PC-3 (cell line): ENCODE measurements around the gene RPL13A. TPM values are rescaled to one million over a fixed set of nuclear protein-coding genes. Genes with fewer than 3 reads are reported as not detected.

ENCODE experiments used
- ATAC-seq: fragments of 200-7000 bp; cut with Tn5 transposase; 2 replicates; pipeline ENCODE4 v1.9.1; 2020; ENCODE audit warnings: mild to moderate bottlenecking, moderate library complexity
- BruUV-seq: library from RNA; stranded (reverse); fragments of 400-500 nt; replicated peaks from 2 replicates; lab custom pipeline; 2021; lab: Mats Ljungman, UMichigan
- CTCF ChIA-PET: fragments of 300-600 bp; sonication (Branson Sonifier 250); formaldehyde crosslinking; loops from one replicate; lab custom pipeline; 2022; ENCODE audit warnings: antibody characterized with exemption; lab: Charles Lee
- POLR2A ChIA-PET: fragments of 300-600 bp; sonication (Branson Sonifier 250); formaldehyde crosslinking; loops from one replicate; lab custom pipeline; 2022; ENCODE audit warnings: antibody characterized with exemption; ENCODE audit not compliant: unreplicated experiment; lab: Charles Lee
- DNase-seq: peaks from one replicate; pipeline ENCODE4 v3.0.0-alpha.2; 2015
- H2AFZ ChIP-seq: fragments of 300-600 bp; sonication (generic); 2 replicates; pipeline ENCODE4 v1.6.0; 2016; ENCODE audit warnings: antibody characterized with exemption, low read length
- H3F3A ChIP-seq: fragments of 300-600 bp; sonication (generic); one replicate; pipeline ENCODE4 v1.6.0; 2017; ENCODE audit warnings: antibody characterized with exemption, low read length, control low read depth, mild to moderate bottlenecking; ENCODE audit not compliant: unreplicated experiment
- H3K27ac ChIP-seq: fragments of 300-600 bp; sonication (generic); 2 replicates; pipeline ENCODE4 v1.5.1; 2016; ENCODE audit warnings: mild to moderate bottlenecking, low read length
- H3K27me3 ChIP-seq: fragments of 300-600 bp; sonication (generic); 2 replicates; pipeline ENCODE4 v1.6.1; 2016; ENCODE audit warnings: low read length, mixed read lengths
- H3K36me3 ChIP-seq: fragments of 300-600 bp; sonication (generic); 2 replicates; pipeline ENCODE4 v1.6.1; 2016; ENCODE audit warnings: low read depth, mixed run types, low read length, mixed read lengths
- H3K4me1 ChIP-seq: fragments of 300-600 bp; sonication (generic); 2 replicates; pipeline ENCODE4 v1.5.1; 2016; ENCODE audit warnings: low read length; ENCODE audit not compliant: insufficient read depth
- H3K4me2 ChIP-seq: fragments of 300-600 bp; sonication (generic); 2 replicates; pipeline ENCODE4 v1.6.0; 2016; ENCODE audit warnings: low read length
- H3K4me3 ChIP-seq: fragments of 300-600 bp; sonication (generic); 2 replicates; pipeline ENCODE4 v1.5.1; 2016; ENCODE audit warnings: mild to moderate bottlenecking, low read length, mixed read lengths
- H3K79me2 ChIP-seq: fragments of 300-600 bp; sonication (generic); 2 replicates; pipeline ENCODE4 v1.6.1; 2017; ENCODE audit warnings: low read length, mixed read lengths
- H3K9ac ChIP-seq: fragments of 300-600 bp; sonication (generic); 2 replicates; pipeline ENCODE4 v1.6.0; 2016; ENCODE audit warnings: mild to moderate bottlenecking, low read length
- H3K9me2 ChIP-seq: fragments of 300-600 bp; sonication (generic); replicated peaks from 2 replicates; pipeline ENCODE4 v1.6.1; 2016; ENCODE audit warnings: mixed run types, low read length, mixed read lengths
- H3K9me3 ChIP-seq: fragments of 300-600 bp; sonication (generic); 2 replicates; pipeline ENCODE4 v1.6.1; 2016; ENCODE audit warnings: low read length, mixed read lengths
- H4K20me1 ChIP-seq: fragments of 300-600 bp; sonication (generic); 2 replicates; pipeline ENCODE4 v1.6.1; 2016; ENCODE audit warnings: low read length, mixed read lengths
- EZH2 ChIP-seq: fragments of 300-600 bp; sonication (generic); IDR thresholded peaks from one replicate; pipeline ENCODE4 v1.6.1; 2017; ENCODE audit warnings: antibody characterized with exemption, mild to moderate bottlenecking, low read length; ENCODE audit not compliant: unreplicated experiment
- EZH2phosphoT487 ChIP-seq: fragments of 300-600 bp; sonication (generic); IDR thresholded peaks from 2 replicates; pipeline ENCODE4 v1.6.1; 2018; ENCODE audit warnings: mild to moderate bottlenecking, antibody characterized with exemption, low read length, borderline replicate concordance
- intact Hi-C: fragments of 100-400 bp; cut with micrococcal nuclease; formaldehyde crosslinking; loops from 2 replicates; pipeline ENCODE4 v1.9.0; 2023
- total RNA-seq: library from RNA; depleted of rRNA; stranded (reverse); fragments of >200 nt; gene quantifications from 2 replicates; pipeline ENCODE4 v1.2.3, GENCODE V29; 2014
- TF ChIP-seq, protein P1 (sequence below): fragments of 300-600 bp; sonication (generic); conservative IDR thresholded peaks from 2 replicates; pipeline ENCODE4 v1.5.1; 2017; ENCODE audit warnings: antibody characterized with exemption, low read depth, mild to moderate bottlenecking, low read length

The RPL13A gene
- total RNA-seq, 1 experiment from 2014 or later, result 3,023 TPM

DNA sequence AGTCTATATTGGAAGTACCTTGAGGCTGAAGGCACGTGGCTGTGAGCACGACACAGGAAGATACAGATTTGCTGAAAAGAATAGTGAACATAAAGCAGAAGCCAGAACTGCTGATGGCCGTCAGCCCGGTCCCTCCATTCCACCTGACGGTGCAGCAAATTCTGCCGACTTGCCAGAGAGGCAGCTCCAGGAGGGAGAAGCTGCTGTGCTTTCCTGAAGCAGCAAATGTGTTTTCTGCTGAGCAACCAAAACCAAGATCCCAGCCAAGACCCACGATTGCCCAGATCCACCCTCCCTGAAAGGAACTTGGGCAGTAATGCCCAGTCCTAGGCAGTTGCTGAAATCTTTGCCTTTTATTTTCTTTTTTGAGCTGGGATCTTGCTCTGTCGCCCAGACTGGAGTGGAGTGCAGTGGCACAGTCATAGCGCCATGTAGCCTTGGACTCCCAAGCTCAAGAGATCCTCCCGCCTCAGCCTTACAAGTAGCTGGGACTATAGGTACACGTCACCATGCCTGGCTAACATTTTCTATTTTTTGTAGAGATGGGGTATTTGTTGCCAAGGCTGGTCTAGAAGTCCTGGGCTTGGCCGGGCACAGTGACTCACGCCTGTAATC, 33.4 kb downstream of the RPL13A start:
- H3K4me2 ChIP-seq, result no peak overlapping the region
- no peaks in the 10 kb centered on the region for H3K36me3 ChIP-seq
- H4K20me1 ChIP-seq, result no peaks in the 10 kb centered on the region
- H3K4me3 ChIP-seq, result no peak overlapping the region
- H3F3A ChIP-seq, result no peaks in the 10 kb centered on the region
- H3K9me2 ChIP-seq, result no peaks in the 10 kb centered on the region
- no peak overlapping the region for H2AFZ ChIP-seq
- no peaks in the 10 kb centered on the region for H3K79me2 ChIP-seq
- intact Hi-C loops, result no loop called here
- no peak for ATAC-seq
- no peak for DNase-seq
- ChIA-PET CTCF (no interaction called here), POLR2A (no interaction called here)
- no peak overlapping the region for H3K27ac ChIP-seq
- TF ChIP-seq EZH2phosphoT487 (no peak), EZH2 (no peak)
- TF ChIP-seq, protein P1, sequence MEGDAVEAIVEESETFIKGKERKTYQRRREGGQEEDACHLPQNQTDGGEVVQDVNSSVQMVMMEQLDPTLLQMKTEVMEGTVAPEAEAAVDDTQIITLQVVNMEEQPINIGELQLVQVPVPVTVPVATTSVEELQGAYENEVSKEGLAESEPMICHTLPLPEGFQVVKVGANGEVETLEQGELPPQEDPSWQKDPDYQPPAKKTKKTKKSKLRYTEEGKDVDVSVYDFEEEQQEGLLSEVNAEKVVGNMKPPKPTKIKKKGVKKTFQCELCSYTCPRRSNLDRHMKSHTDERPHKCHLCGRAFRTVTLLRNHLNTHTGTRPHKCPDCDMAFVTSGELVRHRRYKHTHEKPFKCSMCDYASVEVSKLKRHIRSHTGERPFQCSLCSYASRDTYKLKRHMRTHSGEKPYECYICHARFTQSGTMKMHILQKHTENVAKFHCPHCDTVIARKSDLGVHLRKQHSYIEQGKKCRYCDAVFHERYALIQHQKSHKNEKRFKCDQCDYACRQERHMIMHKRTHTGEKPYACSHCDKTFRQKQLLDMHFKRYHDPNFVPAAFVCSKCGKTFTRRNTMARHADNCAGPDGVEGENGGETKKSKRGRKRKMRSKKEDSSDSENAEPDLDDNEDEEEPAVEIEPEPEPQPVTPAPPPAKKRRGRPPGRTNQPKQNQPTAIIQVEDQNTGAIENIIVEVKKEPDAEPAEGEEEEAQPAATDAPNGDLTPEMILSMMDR, result no peak
- no peaks in the 10 kb centered on the region for H3K27me3 ChIP-seq
- H3K4me1 ChIP-seq, result no peaks in the 10 kb centered on the region
- H3K9me3 ChIP-seq, result no peaks in the 10 kb centered on the region
- no peak overlapping the region for H3K9ac ChIP-seq
- no TSS peak for BruUV-seq

DNA sequence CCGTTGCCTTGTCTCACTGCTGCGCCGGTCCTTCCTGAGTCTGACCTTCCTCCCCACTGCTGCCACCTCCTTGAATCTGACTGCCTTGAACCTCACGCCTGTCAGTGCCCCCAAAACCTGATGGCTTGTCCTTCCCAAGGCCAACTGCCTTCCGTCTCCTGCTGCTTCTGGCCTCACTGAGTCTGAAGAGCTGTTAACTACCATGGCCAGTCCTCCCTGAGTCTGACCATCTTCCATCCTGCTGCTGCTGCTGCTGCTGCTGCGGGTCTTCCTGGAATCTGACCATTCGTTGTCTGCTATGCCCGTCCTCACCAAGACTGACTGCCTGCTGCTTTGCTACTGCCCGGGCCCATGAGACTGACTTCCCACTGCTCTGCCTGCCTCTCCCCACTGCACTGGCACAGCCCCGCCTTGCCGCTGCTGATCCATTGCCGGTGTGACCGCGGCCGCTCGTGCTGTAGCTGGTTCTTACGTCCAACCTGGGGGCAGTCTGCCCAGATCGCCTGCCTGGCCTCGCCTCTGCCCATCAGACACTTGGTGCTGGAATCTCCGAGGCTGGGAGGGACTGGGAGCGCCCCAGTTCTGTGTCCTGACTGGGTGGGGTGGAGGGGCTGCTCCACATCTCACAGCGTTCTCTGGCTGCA, 37.5 kb downstream of the RPL13A start:
- Histone ChIP-seq H4K20me1 (no peaks in the 10 kb centered on the region), H3K9ac (no peak overlapping the region), H3F3A (no peaks in the 10 kb centered on the region), H3K4me3 (no peak overlapping the region), H3K9me2 (no peaks in the 10 kb centered on the region), H2AFZ (no peak overlapping the region), H3K79me2 (no peaks in the 10 kb centered on the region), H3K9me3 (no peaks in the 10 kb centered on the region), H3K4me2 (no peak overlapping the region), H3K27me3 (no peaks in the 10 kb centered on the region), H3K27ac (no peak overlapping the region), H3K36me3 (no peaks in the 10 kb centered on the region), H3K4me1 (0 out of 2 replicates have a peak, but pooled peaks cover 3% of the 10 kb centered on the region)
- intact Hi-C loops, result no loop called here
- no peak for TF ChIP-seq EZH2
- TF ChIP-seq, protein P1, result no peak
- TF ChIP-seq EZH2phosphoT487, result no peak
- ChIA-PET POLR2A (no interaction called here), CTCF (no interaction called here)
- DNase-seq, result no peak
- ATAC-seq, result no peak
- no TSS peak for BruUV-seq
